ENCODE results near the gene TSHZ2.

DNA sequence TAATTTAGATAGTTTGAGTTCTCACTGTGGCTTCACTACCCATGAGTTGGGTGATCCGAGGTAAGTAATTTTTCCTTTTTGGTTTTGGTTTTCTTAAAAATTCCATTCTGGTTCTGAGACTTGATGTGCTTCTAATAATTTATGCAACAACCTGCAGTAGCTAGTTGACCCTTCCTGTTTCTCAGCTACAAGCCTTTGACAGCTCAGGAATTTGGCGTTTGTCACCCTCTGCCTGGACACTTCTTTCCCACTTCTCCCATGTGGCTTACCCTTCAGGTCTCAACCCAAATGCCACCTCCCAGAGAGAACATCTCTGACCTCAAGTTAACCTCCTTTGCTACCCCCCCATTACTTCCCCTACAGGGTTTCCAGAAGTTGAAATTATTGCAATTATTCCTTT lies 49.7 kb upstream of the TSHZ2 start:
- TF ChIP-seq, protein P1, sequence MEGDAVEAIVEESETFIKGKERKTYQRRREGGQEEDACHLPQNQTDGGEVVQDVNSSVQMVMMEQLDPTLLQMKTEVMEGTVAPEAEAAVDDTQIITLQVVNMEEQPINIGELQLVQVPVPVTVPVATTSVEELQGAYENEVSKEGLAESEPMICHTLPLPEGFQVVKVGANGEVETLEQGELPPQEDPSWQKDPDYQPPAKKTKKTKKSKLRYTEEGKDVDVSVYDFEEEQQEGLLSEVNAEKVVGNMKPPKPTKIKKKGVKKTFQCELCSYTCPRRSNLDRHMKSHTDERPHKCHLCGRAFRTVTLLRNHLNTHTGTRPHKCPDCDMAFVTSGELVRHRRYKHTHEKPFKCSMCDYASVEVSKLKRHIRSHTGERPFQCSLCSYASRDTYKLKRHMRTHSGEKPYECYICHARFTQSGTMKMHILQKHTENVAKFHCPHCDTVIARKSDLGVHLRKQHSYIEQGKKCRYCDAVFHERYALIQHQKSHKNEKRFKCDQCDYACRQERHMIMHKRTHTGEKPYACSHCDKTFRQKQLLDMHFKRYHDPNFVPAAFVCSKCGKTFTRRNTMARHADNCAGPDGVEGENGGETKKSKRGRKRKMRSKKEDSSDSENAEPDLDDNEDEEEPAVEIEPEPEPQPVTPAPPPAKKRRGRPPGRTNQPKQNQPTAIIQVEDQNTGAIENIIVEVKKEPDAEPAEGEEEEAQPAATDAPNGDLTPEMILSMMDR (IDR thresholded peaks at IDR 0.05; ENCODE audit: low read length), result no peak
- no peak for TF ChIP-seq EZH2 (IDR thresholded peaks at IDR 0.05; ENCODE audit: borderline replicate concordance, low read length)

Measured in OCI-LY1 (cell line).